HepG2 (cell line): ENCODE results near the gene ACD. TPM values are rescaled to one million over a fixed set of nuclear protein-coding genes. Genes with fewer than 3 reads are reported as not detected.

Source experiments
- GABPA ChIP-seq, 2 experiments: IDR thresholded peaks; 2 replicates each; pipeline ENCODE4 v1.6.1; 2011 to 2016; ENCODE audit warnings: low read depth in 2 of 2, low read length in 1 of 2, missing biosample characterization in 1 of 2, missing genetic modification characterization in 1 of 2
- NFYC ChIP-seq: IDR thresholded peaks from 2 replicates; pipeline ENCODE4 v1.6.1; 2016; ENCODE audit warnings: missing genetic modification reagents, missing compliant biosample characterization
- POGZ ChIP-seq: sonication (generic); formaldehyde crosslinking; IDR thresholded peaks from 2 replicates; pipeline ENCODE4 v1.4.0; 2020; ENCODE audit warnings: mild to moderate bottlenecking, missing genetic modification reagents
- RCOR2 ChIP-seq: IDR thresholded peaks from 2 replicates; pipeline ENCODE4 v1.6.1; 2016; ENCODE audit warnings: missing biosample characterization, missing genetic modification reagents
- THAP11 ChIP-seq: IDR thresholded peaks from 2 replicates; pipeline ENCODE4 v1.6.1; 2016; ENCODE audit warnings: missing biosample characterization, missing genetic modification reagents
- ZBTB21 ChIP-seq: sonication (generic); formaldehyde crosslinking; IDR thresholded peaks from 2 replicates; pipeline ENCODE4 v1.4.0; 2020; ENCODE audit warnings: missing genetic modification reagents
- ZFP36L1 ChIP-seq: sonication (generic); formaldehyde crosslinking; IDR thresholded peaks from 2 replicates; pipeline ENCODE4 v1.8.0; 2022; ENCODE audit warnings: mild to moderate bottlenecking, missing genetic modification reagents, moderate library complexity
- ZNF329 ChIP-seq: sonication (generic); formaldehyde crosslinking; IDR thresholded peaks from 2 replicates; pipeline ENCODE4 v1.9.0; 2021; ENCODE audit warnings: low read depth, mild to moderate bottlenecking, missing genetic modification reagents
- ZNF501 ChIP-seq: sonication (generic); formaldehyde crosslinking; IDR thresholded peaks from 2 replicates; pipeline ENCODE4 v1.5.1; 2020; ENCODE audit warnings: mild to moderate bottlenecking, moderate library complexity, missing genetic modification reagents
- ZNF891 ChIP-seq: sonication (generic); formaldehyde crosslinking; IDR thresholded peaks from 2 replicates; pipeline ENCODE4 v1.5.0; 2020; ENCODE audit warnings: mild to moderate bottlenecking, missing genetic modification reagents
- polyA plus RNA-seq, 8 experiments: library from polyadenylated mRNA; depleted of rRNA in 3 of 8; stranded (reverse) in 7 of 8; unstranded in 1 of 8; fragments of >200 nt; fragmentation: Illumina TruSeq in 4 of 8; extraction: Trizol in 4 of 8; gene quantifications; 2 replicates each; pipeline versions ENCODE4 v1.2.1 to v1.2.3, GENCODE V29; 2011 to 2016; ENCODE audit warnings: low read depth in 4 of 8, missing spikeins in 1 of 8, mixed read lengths in 1 of 8; ENCODE audit not compliant: insufficient read depth in 1 of 8
- total RNA-seq, 5 experiments: library from RNA; depleted of rRNA; stranded (reverse); fragments of >200 nt; fragmentation: Illumina TruSeq; extraction: Trizol; gene quantifications; 2 replicates each; pipeline ENCODE4 v1.2.3, GENCODE V29; 2016; ENCODE audit warnings: low read depth in 1 of 5
- TF ChIP-seq, protein P1 (sequence below): sonication (generic); formaldehyde crosslinking; IDR thresholded peaks from 2 replicates; pipeline ENCODE4 v1.5.1; 2020; ENCODE audit warnings: mild to moderate bottlenecking, missing genetic modification reagents, moderate library complexity
- TF ChIP-seq, protein P2 (sequence below), 2 experiments: sonication (generic) in 1 of 2; formaldehyde crosslinking in 1 of 2; IDR thresholded peaks; 2 replicates each; pipeline versions ENCODE4 v1.6.1 to v1.9.0; 2014 to 2022; ENCODE audit warnings: antibody characterized with exemption in 1 of 2, borderline replicate concordance in 1 of 2, inconsistent platforms in 1 of 2, low read depth in 1 of 2, missing genetic modification reagents in 1 of 2
- TF ChIP-seq, protein P3 (sequence below): IDR thresholded peaks from 2 replicates; pipeline ENCODE4 v1.4.0; 2020; ENCODE audit warnings: mild to moderate bottlenecking, missing genetic modification reagents
- TF ChIP-seq, protein P4 (sequence below), 2 experiments: fragments of 450-650 bp in 1 of 2; sonication (generic) in 1 of 2; formaldehyde crosslinking; IDR thresholded peaks; 2 replicates each; pipeline versions ENCODE4 v1.5.0 to v1.8.0; 2020 to 2022; ENCODE audit warnings: mild to moderate bottlenecking in 1 of 2, missing genetic modification reagents in 1 of 2

ACD gene
- total and polyA plus RNA-seq, 2 of the 13 experiments (the other 11 are each of a cell fraction or from before 2014, with no cell fraction given), result 32.6 to 38.3 TPM

DNA sequence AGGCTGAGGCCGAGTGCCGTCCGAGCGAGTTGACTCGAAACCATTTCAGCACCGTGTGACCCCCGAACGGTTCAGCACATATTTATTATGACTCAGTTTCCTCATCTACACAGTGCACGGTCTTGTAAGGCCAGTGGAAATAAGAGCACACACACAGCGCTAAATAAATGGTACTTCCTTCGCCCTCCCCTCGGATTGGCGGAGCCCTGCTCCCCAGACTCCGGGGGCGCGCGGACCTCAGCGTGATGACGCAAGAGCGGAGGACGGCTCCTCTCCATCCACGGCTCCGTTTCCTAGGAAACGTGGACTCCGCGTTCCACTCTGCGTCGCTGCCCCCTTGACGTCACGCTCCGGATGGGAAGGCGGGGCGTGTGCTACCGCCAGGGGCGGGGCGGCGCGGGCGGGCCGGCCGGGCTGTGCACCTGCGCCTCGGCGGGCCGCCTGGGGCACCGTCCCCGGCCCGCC lies 536 bp upstream of the ACD start, which contains the start of gene PARD6A (continued):
- TF ChIP-seq, protein P1, sequence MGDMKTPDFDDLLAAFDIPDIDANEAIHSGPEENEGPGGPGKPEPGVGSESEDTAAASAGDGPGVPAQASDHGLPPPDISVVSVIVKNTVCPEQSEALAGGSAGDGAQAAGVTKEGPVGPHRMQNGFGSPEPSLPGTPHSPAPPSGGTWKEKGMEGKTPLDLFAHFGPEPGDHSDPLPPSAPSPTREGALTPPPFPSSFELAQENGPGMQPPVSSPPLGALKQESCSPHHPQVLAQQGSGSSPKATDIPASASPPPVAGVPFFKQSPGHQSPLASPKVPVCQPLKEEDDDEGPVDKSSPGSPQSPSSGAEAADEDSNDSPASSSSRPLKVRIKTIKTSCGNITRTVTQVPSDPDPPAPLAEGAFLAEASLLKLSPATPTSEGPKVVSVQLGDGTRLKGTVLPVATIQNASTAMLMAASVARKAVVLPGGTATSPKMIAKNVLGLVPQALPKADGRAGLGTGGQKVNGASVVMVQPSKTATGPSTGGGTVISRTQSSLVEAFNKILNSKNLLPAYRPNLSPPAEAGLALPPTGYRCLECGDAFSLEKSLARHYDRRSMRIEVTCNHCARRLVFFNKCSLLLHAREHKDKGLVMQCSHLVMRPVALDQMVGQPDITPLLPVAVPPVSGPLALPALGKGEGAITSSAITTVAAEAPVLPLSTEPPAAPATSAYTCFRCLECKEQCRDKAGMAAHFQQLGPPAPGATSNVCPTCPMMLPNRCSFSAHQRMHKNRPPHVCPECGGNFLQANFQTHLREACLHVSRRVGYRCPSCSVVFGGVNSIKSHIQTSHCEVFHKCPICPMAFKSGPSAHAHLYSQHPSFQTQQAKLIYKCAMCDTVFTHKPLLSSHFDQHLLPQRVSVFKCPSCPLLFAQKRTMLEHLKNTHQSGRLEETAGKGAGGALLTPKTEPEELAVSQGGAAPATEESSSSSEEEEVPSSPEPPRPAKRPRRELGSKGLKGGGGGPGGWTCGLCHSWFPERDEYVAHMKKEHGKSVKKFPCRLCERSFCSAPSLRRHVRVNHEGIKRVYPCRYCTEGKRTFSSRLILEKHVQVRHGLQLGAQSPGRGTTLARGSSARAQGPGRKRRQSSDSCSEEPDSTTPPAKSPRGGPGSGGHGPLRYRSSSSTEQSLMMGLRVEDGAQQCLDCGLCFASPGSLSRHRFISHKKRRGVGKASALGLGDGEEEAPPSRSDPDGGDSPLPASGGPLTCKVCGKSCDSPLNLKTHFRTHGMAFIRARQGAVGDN (CRISPR knock-in tag), result peak; percentile 27; the same call in 1 of the 2 replicates
- TF ChIP-seq POGZ (CRISPR knock-in tag) (peak; percentile 55; the same call in 1 of the 2 replicates), ZFP36L1 (CRISPR knock-in tag) (peak; percentile 91), ZNF891 (CRISPR knock-in tag) (peak; percentile 59; the same call in 1 of the 2 replicates), ZBTB21 (CRISPR knock-in tag) (peak; percentile 95), RCOR2 (CRISPR knock-in tag) (peak; percentile 43; the same call in 1 of the 2 replicates), THAP11 (CRISPR knock-in tag) (peak; percentile 87), NFYC (CRISPR knock-in tag) (peak; percentile 69), GABPA (IDR thresholded peaks at IDR 0.05; ENCODE audit: low read depth, low read length) (no peak), GABPA (CRISPR knock-in tag; IDR thresholded peaks at IDR 0.05; ENCODE audit: low read depth) (peak; percentile 58), ZNF501 (CRISPR knock-in tag) (no peak), ZNF329 (peak; percentile 71; the same call in 1 of the 2 replicates)
- TF ChIP-seq, protein P2, sequence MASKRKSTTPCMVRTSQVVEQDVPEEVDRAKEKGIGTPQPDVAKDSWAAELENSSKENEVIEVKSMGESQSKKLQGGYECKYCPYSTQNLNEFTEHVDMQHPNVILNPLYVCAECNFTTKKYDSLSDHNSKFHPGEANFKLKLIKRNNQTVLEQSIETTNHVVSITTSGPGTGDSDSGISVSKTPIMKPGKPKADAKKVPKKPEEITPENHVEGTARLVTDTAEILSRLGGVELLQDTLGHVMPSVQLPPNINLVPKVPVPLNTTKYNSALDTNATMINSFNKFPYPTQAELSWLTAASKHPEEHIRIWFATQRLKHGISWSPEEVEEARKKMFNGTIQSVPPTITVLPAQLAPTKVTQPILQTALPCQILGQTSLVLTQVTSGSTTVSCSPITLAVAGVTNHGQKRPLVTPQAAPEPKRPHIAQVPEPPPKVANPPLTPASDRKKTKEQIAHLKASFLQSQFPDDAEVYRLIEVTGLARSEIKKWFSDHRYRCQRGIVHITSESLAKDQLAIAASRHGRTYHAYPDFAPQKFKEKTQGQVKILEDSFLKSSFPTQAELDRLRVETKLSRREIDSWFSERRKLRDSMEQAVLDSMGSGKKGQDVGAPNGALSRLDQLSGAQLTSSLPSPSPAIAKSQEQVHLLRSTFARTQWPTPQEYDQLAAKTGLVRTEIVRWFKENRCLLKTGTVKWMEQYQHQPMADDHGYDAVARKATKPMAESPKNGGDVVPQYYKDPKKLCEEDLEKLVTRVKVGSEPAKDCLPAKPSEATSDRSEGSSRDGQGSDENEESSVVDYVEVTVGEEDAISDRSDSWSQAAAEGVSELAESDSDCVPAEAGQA (IDR thresholded peaks at IDR 0.05; ENCODE audit: low read depth), result peak; percentile 90
- TF ChIP-seq, protein P2 (CRISPR knock-in tag; IDR thresholded peaks at IDR 0.05; ENCODE audit: borderline replicate concordance), result no peak
- TF ChIP-seq, protein P3, sequence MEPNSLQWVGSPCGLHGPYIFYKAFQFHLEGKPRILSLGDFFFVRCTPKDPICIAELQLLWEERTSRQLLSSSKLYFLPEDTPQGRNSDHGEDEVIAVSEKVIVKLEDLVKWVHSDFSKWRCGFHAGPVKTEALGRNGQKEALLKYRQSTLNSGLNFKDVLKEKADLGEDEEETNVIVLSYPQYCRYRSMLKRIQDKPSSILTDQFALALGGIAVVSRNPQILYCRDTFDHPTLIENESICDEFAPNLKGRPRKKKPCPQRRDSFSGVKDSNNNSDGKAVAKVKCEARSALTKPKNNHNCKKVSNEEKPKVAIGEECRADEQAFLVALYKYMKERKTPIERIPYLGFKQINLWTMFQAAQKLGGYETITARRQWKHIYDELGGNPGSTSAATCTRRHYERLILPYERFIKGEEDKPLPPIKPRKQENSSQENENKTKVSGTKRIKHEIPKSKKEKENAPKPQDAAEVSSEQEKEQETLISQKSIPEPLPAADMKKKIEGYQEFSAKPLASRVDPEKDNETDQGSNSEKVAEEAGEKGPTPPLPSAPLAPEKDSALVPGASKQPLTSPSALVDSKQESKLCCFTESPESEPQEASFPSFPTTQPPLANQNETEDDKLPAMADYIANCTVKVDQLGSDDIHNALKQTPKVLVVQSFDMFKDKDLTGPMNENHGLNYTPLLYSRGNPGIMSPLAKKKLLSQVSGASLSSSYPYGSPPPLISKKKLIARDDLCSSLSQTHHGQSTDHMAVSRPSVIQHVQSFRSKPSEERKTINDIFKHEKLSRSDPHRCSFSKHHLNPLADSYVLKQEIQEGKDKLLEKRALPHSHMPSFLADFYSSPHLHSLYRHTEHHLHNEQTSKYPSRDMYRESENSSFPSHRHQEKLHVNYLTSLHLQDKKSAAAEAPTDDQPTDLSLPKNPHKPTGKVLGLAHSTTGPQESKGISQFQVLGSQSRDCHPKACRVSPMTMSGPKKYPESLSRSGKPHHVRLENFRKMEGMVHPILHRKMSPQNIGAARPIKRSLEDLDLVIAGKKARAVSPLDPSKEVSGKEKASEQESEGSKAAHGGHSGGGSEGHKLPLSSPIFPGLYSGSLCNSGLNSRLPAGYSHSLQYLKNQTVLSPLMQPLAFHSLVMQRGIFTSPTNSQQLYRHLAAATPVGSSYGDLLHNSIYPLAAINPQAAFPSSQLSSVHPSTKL (CRISPR knock-in tag), result peak; percentile 18; the same call in 1 of the 2 replicates
- TF ChIP-seq, protein P4, sequence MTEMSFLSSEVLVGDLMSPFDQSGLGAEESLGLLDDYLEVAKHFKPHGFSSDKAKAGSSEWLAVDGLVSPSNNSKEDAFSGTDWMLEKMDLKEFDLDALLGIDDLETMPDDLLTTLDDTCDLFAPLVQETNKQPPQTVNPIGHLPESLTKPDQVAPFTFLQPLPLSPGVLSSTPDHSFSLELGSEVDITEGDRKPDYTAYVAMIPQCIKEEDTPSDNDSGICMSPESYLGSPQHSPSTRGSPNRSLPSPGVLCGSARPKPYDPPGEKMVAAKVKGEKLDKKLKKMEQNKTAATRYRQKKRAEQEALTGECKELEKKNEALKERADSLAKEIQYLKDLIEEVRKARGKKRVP (CRISPR knock-in tag; IDR thresholded peaks at IDR 0.05), result peak in 1 of 2 experiments; percentile 93; a peak in 2 of 4 replicates
